ENCODE results near the gene UPK1B.
"Not testable (repeated sequence)": the region's sequence is repeated elsewhere in the genome, so short reads cannot be mapped to it uniquely, and the experiment has no call there.

Gene UPK1B

GRCh38 chr3:119173325-119173724 lies at the start of gene UPK1B:
TSS of gene UPK1B (plus strand) at chr3:119173598. CDS start at chr3:119186742, 13,144 bp downstream.
- DNase-seq (ENCODE audit: low read depth) = no peak

GRCh38 chr3:119125342-119125741 lies 48.1 kb upstream of the UPK1B start:
- no peak for DNase-seq (ENCODE audit: low read depth)

GRCh38 chr3:119125742-119126504 lies 47.5 kb upstream of the UPK1B start:
- DNase-seq (ENCODE audit: low read depth) = no peak

GRCh38 chr3:119130291-119130690 lies 43.1 kb upstream of the UPK1B start:
- not testable (repeated sequence) for DNase-seq (ENCODE audit: low read depth)

- DNase-seq (ENCODE audit: low read depth) = not testable (repeated sequence)
These were observed 41.1 kb upstream of the UPK1B start for GRCh38 chr3:119132291-119132690.

- not testable (repeated sequence) for DNase-seq (ENCODE audit: low read depth)
These were observed 34.0 kb upstream of the UPK1B start for GRCh38 chr3:119139360-119139759.

GRCh38 chr3:119140466-119140865 lies 32.9 kb upstream of the UPK1B start:
- DNase-seq (ENCODE audit: low read depth) = no peak

GRCh38 chr3:119145128-119145499 lies 28.3 kb upstream of the UPK1B start:
- no peak for DNase-seq (ENCODE audit: low read depth)

GRCh38 chr3:119145500-119146167 lies 27.8 kb upstream of the UPK1B start, which contains the start of gene TEX55:
TSS of gene TEX55 (plus strand) at chr3:119146165. CDS start at chr3:119146190, 25 bp downstream.
- no peak for DNase-seq (ENCODE audit: low read depth)

GRCh38 chr3:119146578-119147375 lies 26.6 kb upstream of the UPK1B start:
- DNase-seq (ENCODE audit: low read depth) = no peak

GRCh38 chr3:119147494-119147893 lies 25.9 kb upstream of the UPK1B start:
- no peak for DNase-seq (ENCODE audit: low read depth)

GRCh38 chr3:119148493-119149180 lies 24.8 kb upstream of the UPK1B start:
- DNase-seq (ENCODE audit: low read depth) = no peak

- DNase-seq (ENCODE audit: low read depth) = no peak
These were observed 23.9 kb upstream of the UPK1B start for GRCh38 chr3:119149484-119149883.

- no peak for DNase-seq (ENCODE audit: low read depth)
These were observed 16.5 kb upstream of the UPK1B start for GRCh38 chr3:119156868-119157267.

- no peak for DNase-seq (ENCODE audit: low read depth)
These were observed 15.4 kb upstream of the UPK1B start for GRCh38 chr3:119157971-119158370.

- DNase-seq (ENCODE audit: low read depth) = no peak
These were observed 13.0 kb upstream of the UPK1B start for GRCh38 chr3:119160361-119160760.

- DNase-seq (ENCODE audit: low read depth) = no peak
These were observed 12.6 kb upstream of the UPK1B start for GRCh38 chr3:119160815-119161214.

- no peak for DNase-seq (ENCODE audit: low read depth)
These were observed 12.2 kb upstream of the UPK1B start for GRCh38 chr3:119161240-119161639.

- DNase-seq (ENCODE audit: low read depth) = not testable (repeated sequence)
These were observed 8.7 kb upstream of the UPK1B start for GRCh38 chr3:119164745-119165144.

- no peak for DNase-seq (ENCODE audit: low read depth)
These were observed 2.6 kb upstream of the UPK1B start for GRCh38 chr3:119170821-119171220.

- no peak for DNase-seq (ENCODE audit: low read depth)
These were observed 2.7 kb downstream of the UPK1B start for GRCh38 chr3:119175872-119176756.

Data from T-helper 22 cell (primary cell).